ENCODE data around the gene FBXO31.

DNA sequence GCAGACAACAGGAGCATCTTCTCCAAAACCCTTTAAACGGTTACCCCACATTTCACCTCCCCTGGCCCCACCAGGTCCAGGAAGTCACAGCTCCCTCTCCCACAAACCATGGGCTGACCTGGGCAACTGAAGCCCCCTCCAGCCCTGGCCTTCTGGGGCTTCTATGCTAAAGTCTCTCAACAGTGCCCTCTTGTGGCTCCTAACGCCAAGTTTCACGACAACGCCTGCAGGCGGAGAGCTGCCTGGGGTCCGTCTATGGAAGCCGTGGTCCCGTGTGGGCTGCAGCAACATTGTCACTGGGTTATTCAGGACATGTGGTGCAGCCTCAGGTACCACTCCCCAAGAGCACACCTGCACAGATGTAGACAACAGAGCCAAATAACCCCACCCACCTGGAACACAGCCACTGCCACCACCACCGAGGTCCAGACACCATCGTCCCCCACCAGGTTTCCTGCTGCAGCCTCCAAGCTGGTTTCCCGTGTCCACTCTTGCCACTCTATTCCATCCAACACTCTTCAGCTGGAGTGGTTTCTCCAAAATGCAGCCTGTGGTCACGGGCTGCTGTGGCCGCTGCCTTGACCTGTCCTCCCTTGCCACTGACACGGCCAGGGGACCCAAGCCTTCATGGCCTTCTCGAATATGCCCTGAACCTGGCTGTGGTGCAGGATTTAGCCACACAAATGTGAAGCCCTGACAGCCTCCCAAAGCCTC lies 85.5 kb downstream of the FBXO31 start:
- TF ChIP-seq CTCF (IDR thresholded peaks at IDR 0.05) (peak; percentile 27 to 55 (median 41)), POLR2A (IDR thresholded peaks at IDR 0.05) (no peak)

All from adrenal gland (tissue), 5 donors.